Central memory CD4-positive, alpha-beta T cell (primary cell): ENCODE measurements around the gene FEZ2.

Experiments
- DNase-seq: peaks from one replicate; pipeline ENCODE4 v3.0.0; 2022

The FEZ2 gene

GRCh38 chr2:36561237-36561944 lies 36.6 kb downstream of the FEZ2 start:
- no peak for DNase-seq

GRCh38 chr2:36560726-36561125 lies 37.2 kb downstream of the FEZ2 start:
- DNase-seq = no peak

- DNase-seq = no peak
These were observed 38.6 kb downstream of the FEZ2 start for GRCh38 chr2:36559221-36559942.

- no peak for DNase-seq
These were observed 41.1 kb downstream of the FEZ2 start for GRCh38 chr2:36556842-36557241.

- no peak for DNase-seq
These were observed 42.2 kb downstream of the FEZ2 start for GRCh38 chr2:36555789-36556188.

- DNase-seq = no peak
These were observed 43.4 kb downstream of the FEZ2 start for GRCh38 chr2:36554531-36554930.

GRCh38 chr2:36553683-36554082 lies 44.3 kb downstream of the FEZ2 start:
- no peak for DNase-seq

- DNase-seq = no peak
These were observed 48.0 kb downstream of the FEZ2 start for GRCh38 chr2:36550006-36550405.

- DNase-seq = no peak
These were observed 48.8 kb downstream of the FEZ2 start for GRCh38 chr2:36549165-36549574.

GRCh38 chr2:36547906-36548305 lies 50.1 kb downstream of the FEZ2 start:
- no peak for DNase-seq

GRCh38 chr2:36545871-36546416 lies 52.0 kb downstream of the FEZ2 start:
- DNase-seq = no peak

GRCh38 chr2:36544638-36545338 lies 53.2 kb downstream of the FEZ2 start:
- no peak for DNase-seq

- DNase-seq = no peak
These were observed 55.9 kb downstream of the FEZ2 start for GRCh38 chr2:36541891-36542595.

GRCh38 chr2:36540986-36541754 lies 56.8 kb downstream of the FEZ2 start:
- DNase-seq = no peak

GRCh38 chr2:36539631-36540030 lies 58.3 kb downstream of the FEZ2 start:
- DNase-seq = no peak

- DNase-seq = no peak
These were observed 59.6 kb downstream of the FEZ2 start for GRCh38 chr2:36538335-36538734.

- no peak for DNase-seq
These were observed 61.2 kb downstream of the FEZ2 start for GRCh38 chr2:36536776-36537175.

- DNase-seq = no peak
These were observed 62.9 kb downstream of the FEZ2 start for GRCh38 chr2:36535099-36535498.

GRCh38 chr2:36534275-36534799 lies 63.6 kb downstream of the FEZ2 start:
- DNase-seq = no peak

- no peak for DNase-seq
These were observed 67.0 kb downstream of the FEZ2 start for GRCh38 chr2:36530983-36531354.

- DNase-seq = no peak
These were observed 67.6 kb downstream of the FEZ2 start for GRCh38 chr2:36530178-36530982.
